Neural progenitor cell (in vitro differentiated cells): ENCODE measurements around the gene GALNT2.

Experiments
- CTCF ChIP-seq: fragments of 200-600 bp; sonication (generic); IDR thresholded peaks from 2 replicates; pipeline ENCODE4 v1.5.1; 2017; ENCODE audit warnings: antibody characterized with exemption, mild to moderate bottlenecking
- EZH2 ChIP-seq: fragments of 200-600 bp; sonication (generic); IDR thresholded peaks from 2 replicates; pipeline ENCODE4 v1.6.1; 2017; ENCODE audit warnings: antibody characterized with exemption, mild to moderate bottlenecking, moderate library complexity
- EZH2phosphoT487 ChIP-seq: fragments of 200-600 bp; sonication (generic); IDR thresholded peaks from 2 replicates; pipeline ENCODE4 v1.6.1; 2017; ENCODE audit warnings: antibody characterized with exemption

- TF ChIP-seq CTCF (no peak), EZH2phosphoT487 (no peak), EZH2 (no peak)
These were observed 170.8 kb downstream of the GALNT2 start for GRCh38 chr1:230237805-230238204.
